Fibroblast of lung (primary cell): ENCODE measurements around the gene SUN5. TPM values are rescaled to one million over a fixed set of nuclear protein-coding genes. Genes with fewer than 3 reads are reported as not detected.
"Not testable (repeated sequence)": the region's sequence is repeated elsewhere in the genome, so short reads cannot be mapped to it uniquely, and the experiment has no call there.

Experiments used
- DNase-seq, 2 donors: peaks; one replicate each; pipeline versions ENCODE4 v3.0.0 to v3.0.0-alpha.2; 2010; ENCODE audit warnings: low read depth in 2 of 2
- H2AFZ ChIP-seq: 2 replicates; pipeline ENCODE4 v1.5.1; 2012; ENCODE audit warnings: low read length, control low read depth, inconsistent platforms
- H3K27ac ChIP-seq: 2 replicates; pipeline ENCODE4 v1.5.1; 2011; ENCODE audit warnings: low read length, control low read depth; ENCODE audit not compliant: insufficient read depth
- H3K27me3 ChIP-seq: 2 replicates; pipeline ENCODE4 v1.5.1; 2011; ENCODE audit warnings: mild to moderate bottlenecking, low read length; ENCODE audit not compliant: control insufficient read depth, insufficient read depth
- H3K36me3 ChIP-seq: 2 replicates; pipeline ENCODE4 v1.5.1; 2011; ENCODE audit warnings: low read length; ENCODE audit not compliant: control insufficient read depth, insufficient read depth
- H3K4me1 ChIP-seq: 2 replicates; pipeline ENCODE4 v1.5.1; 2011; ENCODE audit warnings: low read length; ENCODE audit not compliant: control insufficient read depth, insufficient read depth; ENCODE audit errors: extremely low read depth
- H3K4me2 ChIP-seq: 2 replicates; pipeline ENCODE4 v1.5.1; 2011; ENCODE audit warnings: low read length, control low read depth; ENCODE audit not compliant: insufficient read depth; ENCODE audit errors: extremely low read depth
- H3K4me3 ChIP-seq, 4 experiments: fragments of 200-600 bp in 1 of 4; sonication (generic) in 1 of 4; replicated peaks in 1 of 4; 2 replicates each; pipeline ENCODE4 v1.5.1; 2011 to 2016; ENCODE audit warnings: low read length in 4 of 4, low read depth in 3 of 4, mild to moderate bottlenecking in 3 of 4, control low read depth in 2 of 4, inconsistent platforms in 1 of 4, mixed read lengths in 1 of 4; ENCODE audit not compliant: insufficient read depth in 1 of 4; ENCODE audit errors: control extremely low read depth in 1 of 4
- H3K79me2 ChIP-seq: 2 replicates; pipeline ENCODE4 v1.5.1; 2012; ENCODE audit warnings: mild to moderate bottlenecking, low read length, inconsistent platforms; ENCODE audit not compliant: control insufficient read depth, insufficient read depth
- H3K9ac ChIP-seq: 2 replicates; pipeline ENCODE4 v1.5.1; 2011; ENCODE audit warnings: mild to moderate bottlenecking, low read length, control low read depth; ENCODE audit not compliant: insufficient read depth
- H3K9me3 ChIP-seq: 2 replicates; pipeline ENCODE4 v1.5.1; 2012; ENCODE audit warnings: low read depth, low read length; ENCODE audit not compliant: control insufficient read depth, insufficient read depth
- H4K20me1 ChIP-seq: 2 replicates; pipeline ENCODE4 v1.5.1; 2011; ENCODE audit warnings: low read length; ENCODE audit not compliant: control insufficient read depth, insufficient read depth; ENCODE audit errors: extremely low read depth
- EZH2 ChIP-seq: IDR thresholded peaks from 2 replicates; pipeline ENCODE4 v1.5.1; 2012; ENCODE audit warnings: low read length, control low read depth, mild to moderate bottlenecking; ENCODE audit errors: missing control alignments
- polyA plus RNA-seq, 2 donors: library from polyadenylated mRNA; depleted of rRNA in 1 of 2; stranded (reverse) in 1 of 2; unstranded in 1 of 2; fragments of >200 nt; gene quantifications; 2 replicates each; pipeline ENCODE4 v1.2.1, GENCODE V29; 2011 to 2012; ENCODE audit warnings: missing spikeins in 1 of 2
- total RNA-seq: library from RNA; depleted of rRNA; stranded (reverse); fragments of >200 nt; gene quantifications from 2 replicates; pipeline ENCODE4 v1.2.1, GENCODE V29; 2014
- TF ChIP-seq, protein P1 (sequence below), 2 donors: IDR thresholded peaks in 1 of 2; conservative IDR thresholded peaks in 1 of 2; 1 replicate in 1 of 2; 2 replicates in 1 of 2; pipeline ENCODE4 v1.5.1; 2011 to 2012; ENCODE audit warnings: low read length in 2 of 2, control low read depth in 1 of 2, inconsistent platforms in 1 of 2, low read depth in 1 of 2, mild to moderate bottlenecking in 1 of 2

The SUN5 gene
- total and polyA plus RNA-seq, 2 donors (not counting 1 experiment from before 2014, with no cell fraction given): not detected

DNA sequence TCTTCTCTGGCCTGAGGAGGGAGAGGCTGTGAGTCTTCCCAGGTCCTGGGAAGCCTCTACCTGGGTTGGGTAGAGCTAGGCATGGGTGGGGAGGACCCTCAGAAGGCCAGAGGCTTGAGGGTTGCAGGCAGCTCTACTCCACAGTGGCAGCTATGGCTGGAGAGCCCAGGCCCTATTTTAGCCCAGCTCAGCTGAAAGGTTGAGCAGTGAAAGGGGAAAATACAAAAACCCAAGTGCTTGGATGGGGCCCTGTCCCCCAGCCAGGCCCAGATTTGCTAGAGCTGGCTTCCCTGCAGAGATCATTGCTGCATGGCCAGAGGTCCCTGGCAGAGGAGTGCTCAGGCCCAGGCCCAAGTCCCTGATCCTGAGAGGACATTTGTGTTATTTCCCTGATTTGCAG, 45.7 kb downstream of the SUN5 start:
- no peaks in the 10 kb centered on the region for H3K4me1 ChIP-seq
- no peak overlapping the region for H3K4me2 ChIP-seq
- H3K27ac ChIP-seq: no peak overlapping the region
- no peak for DNase-seq
- no peaks in the 10 kb centered on the region for H4K20me1 ChIP-seq
- TF ChIP-seq, protein P1, sequence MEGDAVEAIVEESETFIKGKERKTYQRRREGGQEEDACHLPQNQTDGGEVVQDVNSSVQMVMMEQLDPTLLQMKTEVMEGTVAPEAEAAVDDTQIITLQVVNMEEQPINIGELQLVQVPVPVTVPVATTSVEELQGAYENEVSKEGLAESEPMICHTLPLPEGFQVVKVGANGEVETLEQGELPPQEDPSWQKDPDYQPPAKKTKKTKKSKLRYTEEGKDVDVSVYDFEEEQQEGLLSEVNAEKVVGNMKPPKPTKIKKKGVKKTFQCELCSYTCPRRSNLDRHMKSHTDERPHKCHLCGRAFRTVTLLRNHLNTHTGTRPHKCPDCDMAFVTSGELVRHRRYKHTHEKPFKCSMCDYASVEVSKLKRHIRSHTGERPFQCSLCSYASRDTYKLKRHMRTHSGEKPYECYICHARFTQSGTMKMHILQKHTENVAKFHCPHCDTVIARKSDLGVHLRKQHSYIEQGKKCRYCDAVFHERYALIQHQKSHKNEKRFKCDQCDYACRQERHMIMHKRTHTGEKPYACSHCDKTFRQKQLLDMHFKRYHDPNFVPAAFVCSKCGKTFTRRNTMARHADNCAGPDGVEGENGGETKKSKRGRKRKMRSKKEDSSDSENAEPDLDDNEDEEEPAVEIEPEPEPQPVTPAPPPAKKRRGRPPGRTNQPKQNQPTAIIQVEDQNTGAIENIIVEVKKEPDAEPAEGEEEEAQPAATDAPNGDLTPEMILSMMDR (conservative IDR thresholded peaks at IDR 0.05 in 1 of 2, IDR thresholded peaks at IDR 0.05 in 1 of 2; ENCODE audit: low read depth in 1 of 2, low read length in 2 of 2): no peak
- no peak for TF ChIP-seq EZH2
- H3K9me3 ChIP-seq: no peaks in the 10 kb centered on the region
- no peaks in the 10 kb centered on the region for H3K79me2 ChIP-seq
- no peak overlapping the region for H3K4me3 ChIP-seq
- H3K9ac ChIP-seq: no peak overlapping the region
- no peak overlapping the region for H2AFZ ChIP-seq
- no peaks in the 10 kb centered on the region for H3K27me3 ChIP-seq
- H3K36me3 ChIP-seq: no peaks in the 10 kb centered on the region

DNA sequence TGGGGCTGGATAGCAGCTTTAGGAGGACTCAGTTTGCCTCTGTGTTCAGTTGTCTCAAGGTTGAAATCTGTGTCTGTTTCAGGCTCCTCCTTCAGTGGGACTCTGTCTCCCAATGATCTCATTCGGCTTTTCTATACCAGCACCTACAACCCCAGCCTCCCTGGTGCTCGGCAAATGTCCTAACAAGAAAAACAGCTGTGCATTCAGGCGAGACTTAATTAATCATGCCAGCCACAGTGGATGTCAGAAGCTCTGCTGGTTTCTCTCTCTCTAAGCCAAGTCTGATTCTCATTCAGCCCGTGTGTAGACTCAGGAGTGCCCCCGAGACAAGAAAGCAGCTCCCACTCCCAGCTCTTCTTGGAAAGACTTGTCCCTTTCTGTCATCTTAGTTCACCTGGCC, 46.8 kb downstream of the SUN5 start:
- Histone ChIP-seq H4K20me1 (no peaks in the 10 kb centered on the region), H2AFZ (no peak overlapping the region), H3K9ac (no peak overlapping the region), H3K4me1 (no peaks in the 10 kb centered on the region), H3K79me2 (no peaks in the 10 kb centered on the region), H3K27me3 (no peaks in the 10 kb centered on the region), H3K9me3 (no peaks in the 10 kb centered on the region), H3K4me2 (no peak overlapping the region), H3K36me3 (no peaks in the 10 kb centered on the region), H3K4me3 (no peak overlapping the region), H3K27ac (no peak overlapping the region)
- TF ChIP-seq, protein P1 (conservative IDR thresholded peaks at IDR 0.05 in 1 of 2, IDR thresholded peaks at IDR 0.05 in 1 of 2; ENCODE audit: low read depth in 1 of 2, low read length in 2 of 2): no peak
- TF ChIP-seq EZH2: no peak
- no peak for DNase-seq

DNA sequence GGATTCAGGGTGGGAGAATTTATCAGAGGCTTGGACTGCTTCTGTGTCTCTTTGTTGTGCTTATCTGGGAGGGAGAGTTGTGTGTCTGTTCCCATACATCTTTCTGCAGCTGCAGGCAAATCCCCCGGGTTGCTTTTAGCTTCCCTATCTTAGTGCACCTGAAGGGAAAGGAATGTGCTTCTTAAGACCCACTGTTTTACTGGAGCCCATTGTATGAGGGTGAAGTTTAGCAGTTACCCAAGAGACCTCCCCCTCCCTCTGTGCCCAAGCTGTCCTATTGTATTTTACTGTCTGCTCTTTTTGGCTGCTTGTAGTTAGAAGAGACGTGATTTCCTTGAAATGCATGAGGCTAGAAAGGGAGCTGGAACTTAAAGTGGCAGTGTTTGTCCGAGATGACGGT, 53.7 kb downstream of the SUN5 start:
- not testable (repeated sequence) for H3K36me3 ChIP-seq, H3K4me2 ChIP-seq, H3K9ac ChIP-seq, H3K27me3 ChIP-seq, H3K27ac ChIP-seq, H3K4me1 ChIP-seq, H3K79me2 ChIP-seq, DNase-seq, H2AFZ ChIP-seq, H3K9me3 ChIP-seq, H4K20me1 ChIP-seq, H3K4me3 ChIP-seq
